ENCODE data around the gene FAM186B. TPM values are rescaled to one million over a fixed set of nuclear protein-coding genes. Genes with fewer than 3 reads are reported as not detected.
A peak's percentile ranks its signal among the peaks of the same experiment; 100 is the strongest.
"Not testable (repeated sequence)": the region's sequence is repeated elsewhere in the genome, so short reads cannot be mapped to it uniquely, and the experiment has no call there.

FAM186B gene
- under 1 TPM in 3 of 6 donors, not detected in 3; 0.16 to 0.21 (median 0.17) TPM for polyA plus RNA-seq (ENCODE audit: low read depth in 6 of 6)

GRCh38 chr12:49605539-49605938, at the start of gene FAM186B:
TSS of gene FAM186B (minus strand) at chr12:49605639. CDS start at chr12:49605477, 162 bp downstream.
- not testable (repeated sequence) for H3K4me3 Mint-ChIP-seq; ATAC-seq (ENCODE audit: low read depth in 2 of 2); H3K4me1 Mint-ChIP-seq; H3K36me3 Mint-ChIP-seq; H3K9me3 Mint-ChIP-seq; DNase-seq
- H3K27ac Mint-ChIP-seq, result peak within 1 kb of the TSS in 2 of 6 donors; percentile 22 to 51
- peaks cover 0 to 14% (median 4%) of the 10 kb centered on the region in 3 donors for H3K27me3 Mint-ChIP-seq

- H3K36me3 Mint-ChIP-seq, result peaks cover 18 to 63% of the 10 kb centered on the region in 2 donors
- no peaks in the 10 kb centered on the region for H3K9me3 Mint-ChIP-seq
- H3K27ac Mint-ChIP-seq, result peak overlapping the region in 3 of 6 donors; percentile 28 to 54 (median 39)
- H3K4me3 Mint-ChIP-seq, result peak overlapping the region in 1 of 8 donors; percentile 29
- H3K27me3 Mint-ChIP-seq, result no peaks in the 10 kb centered on the region
- no peak for ATAC-seq (ENCODE audit: low read depth in 2 of 2)
- DNase-seq, result no peak
- H3K4me1 Mint-ChIP-seq, result peaks cover 37 to 48% (median 40%) of the 10 kb centered on the region in 3 donors
These were observed 49.3 kb upstream of the FAM186B start for GRCh38 chr12:49654715-49655114.

DNA sequence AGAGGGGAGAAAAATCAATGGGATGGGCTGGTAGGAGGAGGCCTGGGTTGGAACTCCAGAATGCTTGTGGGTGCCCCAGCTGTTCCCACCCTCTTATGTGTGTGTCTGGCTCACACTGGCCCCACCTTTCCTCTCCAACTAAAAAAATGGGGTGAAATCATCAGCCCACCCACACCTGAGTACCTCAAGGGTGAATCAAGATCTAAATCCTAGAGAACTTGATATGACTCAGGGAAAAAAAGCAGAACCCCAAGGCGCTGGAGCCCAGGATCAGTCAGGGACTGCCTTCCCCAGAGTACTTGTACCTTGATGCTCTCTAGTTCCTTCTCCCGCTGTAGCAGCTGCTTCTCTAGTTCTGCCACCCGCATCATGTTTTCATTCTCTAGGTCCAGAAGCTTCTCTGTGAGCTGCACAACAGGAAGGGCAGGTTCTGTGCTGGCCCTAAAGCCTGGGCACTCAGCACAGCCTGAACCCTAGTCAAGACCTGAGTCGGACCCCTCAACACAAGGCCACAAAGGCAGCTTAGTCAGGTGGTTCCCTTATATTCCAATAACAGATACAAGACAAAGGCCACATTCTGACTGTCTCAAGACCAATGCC, 47.6 kb upstream of the FAM186B start:
- no peak for ATAC-seq (ENCODE audit: low read depth in 2 of 2)
- Mint-ChIP-seq H3K9me3 (no peaks in the 10 kb centered on the region), H3K36me3 (peaks cover 22 to 68% of the 10 kb centered on the region in 2 donors), H3K27me3 (no peaks in the 10 kb centered on the region), H3K27ac (peak overlapping the region in 2 of 6 donors; percentile 47 to 73), H3K4me1 (peaks cover 28 to 37% (median 36%) of the 10 kb centered on the region in 3 donors), H3K4me3 (no peak overlapping the region)
- DNase-seq, result no peak

- no peaks in the 10 kb centered on the region for H3K9me3 Mint-ChIP-seq
- peaks cover 16 to 59% of the 10 kb centered on the region in 2 donors for H3K36me3 Mint-ChIP-seq
- ATAC-seq (ENCODE audit: low read depth in 2 of 2) (no peak), DNase-seq (no peak)
- no peaks in the 10 kb centered on the region for H3K27me3 Mint-ChIP-seq
- H3K4me1 Mint-ChIP-seq, result peaks cover 23 to 38% (median 35%) of the 10 kb centered on the region in 3 donors
- H3K4me3 Mint-ChIP-seq, result no peak overlapping the region
- H3K27ac Mint-ChIP-seq, result peak overlapping the region in 4 of 6 donors; percentile 59 to 84 (median 68)
These were observed 46.4 kb upstream of the FAM186B start for GRCh38 chr12:49651855-49652254.

DNA sequence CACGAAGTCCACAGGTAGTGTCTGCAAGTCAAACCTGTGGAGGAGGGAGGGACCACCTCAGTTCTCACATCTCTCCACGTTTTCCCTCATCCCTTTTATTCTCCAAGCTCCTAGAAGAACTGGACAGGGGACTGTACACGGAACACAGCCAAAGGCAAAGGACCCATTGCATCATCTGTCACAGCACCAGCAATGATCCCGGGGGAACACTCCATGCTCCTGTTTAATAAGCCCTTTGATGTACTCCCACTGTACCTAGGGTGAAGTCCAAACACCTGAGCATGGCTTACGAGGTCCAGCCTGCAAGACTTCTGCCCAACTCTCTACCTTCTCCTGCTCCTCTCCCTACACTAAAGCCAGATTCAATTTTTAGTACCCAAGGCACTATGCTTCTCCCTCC, 44.5 kb upstream of the FAM186B start:
- ATAC-seq (ENCODE audit: low read depth in 2 of 2) (no peak), DNase-seq (no peak)
- Mint-ChIP-seq H3K27ac (peak overlapping the region in 4 of 6 donors; percentile 36 to 76 (median 44)), H3K9me3 (no peaks in the 10 kb centered on the region), H3K4me3 (no peak overlapping the region), H3K27me3 (no peaks in the 10 kb centered on the region), H3K4me1 (peaks cover 36 to 44% (median 40%) of the 10 kb centered on the region in 3 donors), H3K36me3 (peaks cover 16 to 52% of the 10 kb centered on the region in 2 donors)

DNA sequence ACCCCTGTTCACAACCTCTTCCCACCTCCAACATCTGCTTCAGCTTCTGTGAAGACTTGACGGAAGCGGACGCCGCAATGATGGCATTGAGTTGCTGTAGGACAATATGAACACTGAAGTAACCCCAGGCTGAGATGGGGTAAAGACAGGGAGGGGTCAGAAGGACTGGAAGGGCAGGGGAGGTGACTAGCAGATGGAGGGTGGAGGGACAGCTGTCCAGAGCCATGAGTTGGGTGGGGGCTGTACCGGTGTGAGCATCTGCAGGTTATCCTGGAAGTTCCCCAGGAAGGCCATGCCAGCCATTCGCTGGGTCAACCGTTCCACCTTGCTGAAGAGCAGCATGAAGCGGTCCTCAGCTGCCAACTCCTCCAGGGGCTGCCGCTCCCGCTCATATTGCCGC, 44.0 kb upstream of the FAM186B start:
- ATAC-seq (ENCODE audit: low read depth in 2 of 2) (no peak), DNase-seq (no peak)
- Mint-ChIP-seq H3K9me3 (no peaks in the 10 kb centered on the region), H3K27me3 (no peaks in the 10 kb centered on the region), H3K36me3 (peaks cover 12 to 48% of the 10 kb centered on the region in 2 donors), H3K4me3 (no peak overlapping the region), H3K27ac (peak overlapping the region in 4 of 6 donors; percentile 53 to 79 (median 58)), H3K4me1 (peaks cover 41 to 46% (median 43%) of the 10 kb centered on the region in 3 donors)

DNA sequence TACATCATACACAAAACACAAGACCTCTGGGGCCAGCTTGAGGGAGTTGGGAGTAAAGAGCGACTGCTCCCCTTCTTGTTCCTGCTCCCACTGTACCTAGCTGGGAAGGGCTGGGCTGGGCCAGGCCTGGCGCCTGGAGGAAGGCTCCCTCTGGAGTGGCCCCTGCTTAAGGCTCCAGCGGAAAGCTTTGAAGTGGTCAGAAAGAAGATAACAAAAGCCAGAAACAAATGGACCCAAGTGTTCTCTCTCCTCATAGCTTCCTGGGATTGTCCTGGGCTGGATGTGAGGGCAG, 43.2 kb upstream of the FAM186B start:
- Mint-ChIP-seq H3K4me1 (peaks cover 41 to 47% (median 43%) of the 10 kb centered on the region in 3 donors), H3K27ac (peak overlapping the region in 5 of 6 donors; percentile 60 to 84 (median 75)), H3K4me3 (no peak overlapping the region), H3K36me3 (peaks cover 10 to 40% of the 10 kb centered on the region in 2 donors), H3K9me3 (no peaks in the 10 kb centered on the region), H3K27me3 (no peaks in the 10 kb centered on the region)
- no peak for DNase-seq
- no peak for ATAC-seq (ENCODE audit: low read depth in 2 of 2)

- ATAC-seq (ENCODE audit: low read depth in 2 of 2) (no peak), DNase-seq (no peak)
- peaks cover 40 to 45% (median 41%) of the 10 kb centered on the region in 3 donors for H3K4me1 Mint-ChIP-seq
- no peak overlapping the region for H3K4me3 Mint-ChIP-seq
- H3K27ac Mint-ChIP-seq, result peak overlapping the region in 5 of 6 donors; percentile 60 to 84 (median 75)
- H3K27me3 Mint-ChIP-seq, result no peaks in the 10 kb centered on the region
- no peaks in the 10 kb centered on the region for H3K9me3 Mint-ChIP-seq
- peaks cover 10 to 36% of the 10 kb centered on the region in 2 donors for H3K36me3 Mint-ChIP-seq
These were observed 42.6 kb upstream of the FAM186B start for GRCh38 chr12:49647827-49648711.

- peaks cover 30 to 37% (median 33%) of the 10 kb centered on the region in 3 donors for H3K4me1 Mint-ChIP-seq
- DNase-seq, result no peak
- H3K36me3 Mint-ChIP-seq, result peaks cover 10 to 28% of the 10 kb centered on the region in 2 donors
- H3K4me3 Mint-ChIP-seq, result no peak overlapping the region
- peak overlapping the region in 1 of 6 donors; percentile 79 for H3K27ac Mint-ChIP-seq
- H3K9me3 Mint-ChIP-seq, result no peaks in the 10 kb centered on the region
- no peaks in the 10 kb centered on the region for H3K27me3 Mint-ChIP-seq
- no peak for ATAC-seq (ENCODE audit: low read depth in 2 of 2)
These were observed 41.6 kb upstream of the FAM186B start for GRCh38 chr12:49646871-49647654.

DNA sequence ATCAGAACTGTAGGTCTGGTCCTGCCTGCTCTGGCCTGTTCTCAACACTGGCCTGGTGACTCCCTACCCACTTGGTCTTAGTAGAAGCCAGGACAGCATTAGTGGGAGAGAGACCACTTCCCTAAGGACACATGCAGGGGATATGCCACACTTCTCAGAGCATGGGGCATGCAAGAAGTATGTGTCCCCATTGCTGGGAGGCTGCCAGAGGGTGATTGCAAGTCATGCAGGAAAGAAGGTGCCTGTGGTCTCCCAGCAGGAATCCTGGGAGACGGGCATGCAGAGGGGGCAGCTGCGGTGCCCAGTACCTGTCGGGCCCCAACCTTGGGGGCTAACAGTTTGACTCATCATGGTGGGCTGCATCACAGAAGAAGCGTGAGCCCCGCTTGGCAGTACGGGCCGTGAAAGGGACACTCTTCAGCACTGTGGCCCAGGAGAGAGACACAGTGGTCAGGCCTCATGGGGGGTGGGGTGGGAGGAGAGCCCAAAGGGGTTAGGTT, 40.9 kb upstream of the FAM186B start:
- Mint-ChIP-seq H3K36me3 (peaks cover 10 to 28% of the 10 kb centered on the region in 2 donors), H3K4me1 (peaks cover 28 to 37% (median 32%) of the 10 kb centered on the region in 3 donors)
- DNase-seq, result no peak

GRCh38 chr12:49645146-49646039, 40.0 kb upstream of the FAM186B start:
- peaks cover 32 to 33% (median 32%) of the 10 kb centered on the region in 3 donors for H3K4me1 Mint-ChIP-seq
- DNase-seq (no peak), ATAC-seq (ENCODE audit: low read depth in 2 of 2) (no peak)
- H3K27me3 Mint-ChIP-seq, result no peaks in the 10 kb centered on the region
- peaks cover 10 to 26% of the 10 kb centered on the region in 2 donors for H3K36me3 Mint-ChIP-seq
- H3K4me3 Mint-ChIP-seq, result peak overlapping the region in 5 of 8 donors; percentile 33 to 88 (median 71)
- H3K27ac Mint-ChIP-seq, result peak overlapping the region; percentile 45 to 90 (median 78)
- H3K9me3 Mint-ChIP-seq, result no peaks in the 10 kb centered on the region

More for the DNA sequence above, 40.9 kb upstream of the FAM186B start:
- Mint-ChIP-seq H3K4me3 (no peak overlapping the region), H3K27ac (peak overlapping the region in 3 of 6 donors; percentile 65 to 82 (median 79)), H3K9me3 (no peaks in the 10 kb centered on the region), H3K27me3 (no peaks in the 10 kb centered on the region)
- no peak for ATAC-seq (ENCODE audit: low read depth in 2 of 2)

DNA sequence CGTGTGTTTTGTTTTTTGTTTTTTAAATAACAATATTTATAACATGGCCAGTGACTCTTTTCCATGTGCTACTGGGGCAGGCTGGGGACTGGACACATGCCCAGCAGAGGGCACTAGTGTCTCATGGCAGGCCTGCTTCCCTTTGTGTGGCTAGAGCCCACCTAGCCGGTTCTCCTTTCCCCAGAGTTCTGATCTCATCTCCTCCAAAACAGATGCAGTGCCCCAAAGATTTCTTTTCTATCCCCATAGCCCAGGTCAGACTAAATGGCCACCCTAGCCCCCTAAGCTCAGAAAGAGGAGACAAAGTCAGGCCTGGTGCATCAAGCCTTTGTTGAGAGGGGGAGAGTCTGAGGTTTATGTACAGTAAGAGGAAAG, 39.2 kb upstream of the FAM186B start:
- Mint-ChIP-seq H3K4me1 (peaks cover 32 to 39% (median 36%) of the 10 kb centered on the region in 3 donors), H3K4me3 (peak overlapping the region in 7 of 8 donors; percentile 16 to 88 (median 71)), H3K27me3 (no peaks in the 10 kb centered on the region), H3K36me3 (peaks cover 6 to 18% of the 10 kb centered on the region in 2 donors), H3K9me3 (no peaks in the 10 kb centered on the region), H3K27ac (peak overlapping the region; percentile 75 to 93 (median 82))
- ATAC-seq (ENCODE audit: low read depth in 2 of 2) (peak; percentile 98 to 99), DNase-seq (peak; percentile 81)

Data from naive B cell (primary cell).